Keratinocyte (primary cell): ENCODE data around the gene NDUFS2. TPM values are rescaled to one million over a fixed set of nuclear protein-coding genes. Genes with fewer than 3 reads are reported as not detected.

ENCODE experiments used
- DNase-seq: peaks from one replicate; pipeline ENCODE4 v3.0.0-alpha.2; 2011; ENCODE audit warnings: low read depth, missing footprints, low spot score
- FAIRE-seq: peaks from 2 replicates; lab custom pipeline; 2011; peaks lifted over from hg19 to GRCh38; lab: Jason Lieb, UNC
- H2AFZ ChIP-seq: 2 replicates; pipeline ENCODE4 v1.6.0; 2012; ENCODE audit warnings: low read length, control low read depth, inconsistent platforms; ENCODE audit not compliant: control insufficient read depth
- H3K27ac ChIP-seq: 2 replicates; pipeline ENCODE4 v1.5.1; 2011; ENCODE audit warnings: low read length; ENCODE audit not compliant: control insufficient read depth, insufficient read depth
- H3K27me3 ChIP-seq: 3 replicates; pipeline ENCODE4 v1.6.0; 2011; ENCODE audit warnings: low read length; ENCODE audit not compliant: control insufficient read depth, insufficient read depth; ENCODE audit errors: extremely low read depth
- H3K36me3 ChIP-seq, 2 experiments: 2 replicates in 1 of 2; 3 replicates in 1 of 2; pipeline ENCODE4 v1.5.1; 2011; ENCODE audit warnings: low read length in 2 of 2, mild to moderate bottlenecking in 1 of 2; ENCODE audit not compliant: control insufficient read depth in 2 of 2, insufficient read depth in 2 of 2; ENCODE audit errors: extremely low read depth in 1 of 2
- H3K4me1 ChIP-seq: 3 replicates; pipeline ENCODE4 v1.5.1; 2011; ENCODE audit warnings: low read length; ENCODE audit not compliant: control insufficient read depth, insufficient read depth; ENCODE audit errors: extremely low read depth
- H3K4me2 ChIP-seq: 3 replicates; pipeline ENCODE4 v1.6.0; 2011; ENCODE audit warnings: low read depth, low read length; ENCODE audit not compliant: control insufficient read depth, insufficient read depth; ENCODE audit errors: extremely low read depth
- H3K4me3 ChIP-seq, 3 experiments: fragments of 200-600 bp in 1 of 3; sonication (generic) in 1 of 3; 2 replicates in 2 of 3; 3 replicates in 1 of 3; pipeline ENCODE4 v1.5.1; 2011 to 2016; ENCODE audit warnings: low read length in 3 of 3, mild to moderate bottlenecking in 3 of 3, control low read depth in 2 of 3, inconsistent platforms in 1 of 3, low read depth in 1 of 3, mixed read lengths in 1 of 3, mixed run types in 1 of 3, moderate library complexity in 1 of 3; ENCODE audit not compliant: control insufficient read depth in 2 of 3, insufficient read depth in 2 of 3; ENCODE audit errors: extremely low read depth in 1 of 3
- H3K79me2 ChIP-seq: 2 replicates; pipeline ENCODE4 v1.6.0; 2012; ENCODE audit warnings: low read length; ENCODE audit not compliant: control insufficient read depth, insufficient read depth
- H3K9ac ChIP-seq: 3 replicates; pipeline ENCODE4 v1.6.0; 2011; ENCODE audit warnings: low read length; ENCODE audit not compliant: control insufficient read depth, insufficient read depth; ENCODE audit errors: extremely low read depth
- H3K9me1 ChIP-seq: 3 replicates; pipeline ENCODE4 v1.6.0; 2011; ENCODE audit warnings: low read length; ENCODE audit not compliant: control insufficient read depth, insufficient read depth; ENCODE audit errors: extremely low read depth
- H3K9me3 ChIP-seq: 2 replicates; pipeline ENCODE4 v1.5.1; 2012; ENCODE audit warnings: low read depth, low read length; ENCODE audit not compliant: control insufficient read depth
- H4K20me1 ChIP-seq: 3 replicates; pipeline ENCODE4 v1.6.0; 2011; ENCODE audit warnings: low read length; ENCODE audit not compliant: control insufficient read depth, insufficient read depth; ENCODE audit errors: extremely low read depth
- CTCF ChIP-seq, 3 experiments: IDR thresholded peaks in 1 of 3; conservative IDR thresholded peaks in 1 of 3; optimal IDR thresholded peaks in 1 of 3; 2 replicates in 2 of 3; 3 replicates in 1 of 3; pipeline versions ENCODE3 to v1.5.1; 2011; ENCODE audit warnings: low read length in 3 of 3, mild to moderate bottlenecking in 3 of 3, moderate library complexity in 2 of 3, control low read depth in 1 of 3, inconsistent platforms in 1 of 3; ENCODE audit not compliant: insufficient read depth in 2 of 3; ENCODE audit errors: extremely low read depth in 1 of 3
- EZH2 ChIP-seq: IDR thresholded peaks from one replicate; pipeline ENCODE4 v1.6.1; 2012; ENCODE audit warnings: inconsistent platforms, mild to moderate bottlenecking, low read length, moderate library complexity
- dilution Hi-C: fragments of 300-500 bp; cut with MboI; formaldehyde crosslinking; loops from one replicate; pipeline ENCODE4 v1.7.0; 2020; ENCODE audit warnings: low sequenced_read_pairs; ENCODE audit not compliant: extremely low pct_ligation_motif_present
- polyA plus RNA-seq, 5 experiments: library from polyadenylated mRNA; depleted of rRNA in 3 of 5; stranded (reverse) in 3 of 5; stranded (forward) in 1 of 5; unstranded in 1 of 5; fragments of >200 nt; gene quantifications; 1 replicate in 1 of 5; 2 replicates in 3 of 5; 3 replicates in 1 of 5; pipeline versions ENCODE4 v1.2.1 to v1.2.3, GENCODE V29; 2011 to 2012; ENCODE audit warnings: missing spikeins in 2 of 5, low read depth in 1 of 5, low replicate concordance in 1 of 5

Gene NDUFS2
- polyA plus RNA-seq, 1 donor (not counting 4 experiments of a cell fraction or from before 2014, with no cell fraction given) = 136 TPM

GRCh38 chr1:161218301-161219077, 16.3 kb downstream of the NDUFS2 start:
- Histone ChIP-seq H3K4me1 (no peaks in the 10 kb centered on the region), H3K4me2 (no peak overlapping the region), H3K9ac (no peak overlapping the region), H3K9me1 (no peaks in the 10 kb centered on the region), H3K27ac (no peak overlapping the region), H3K27me3 (no peaks in the 10 kb centered on the region), H4K20me1 (no peaks in the 10 kb centered on the region), H2AFZ (no peak overlapping the region), H3K36me3 (peaks cover 0 to 11% of the 10 kb centered on the region in 2 experiments), H3K79me2 (no peaks in the 10 kb centered on the region), H3K4me3 (no peak overlapping the region), H3K9me3 (no peaks in the 10 kb centered on the region)
- FAIRE-seq (no peak), DNase-seq (no peak)
- no peak for TF ChIP-seq CTCF (optimal IDR thresholded peaks at IDR 0.05 in 1 of 3, IDR thresholded peaks at IDR 0.05 in 1 of 3, conservative IDR thresholded peaks at IDR 0.05 in 1 of 3; ENCODE audit: extremely low read depth in 1 of 3, insufficient read depth in 2 of 3, low read length in 3 of 3)
- TF ChIP-seq EZH2 = no peak
- dilution Hi-C loops = no loop called here

- Histone ChIP-seq H3K27me3 (no peaks in the 10 kb centered on the region), H3K36me3 (peaks cover 0 to 4% of the 10 kb centered on the region in 2 experiments), H3K27ac (no peak overlapping the region), H2AFZ (no peak overlapping the region), H3K4me1 (no peaks in the 10 kb centered on the region), H4K20me1 (no peaks in the 10 kb centered on the region), H3K9ac (no peak overlapping the region), H3K79me2 (no peaks in the 10 kb centered on the region), H3K4me3 (no peak overlapping the region), H3K9me3 (no peaks in the 10 kb centered on the region), H3K4me2 (no peak overlapping the region), H3K9me1 (no peaks in the 10 kb centered on the region)
- TF ChIP-seq CTCF (optimal IDR thresholded peaks at IDR 0.05 in 1 of 3, IDR thresholded peaks at IDR 0.05 in 1 of 3, conservative IDR thresholded peaks at IDR 0.05 in 1 of 3; ENCODE audit: extremely low read depth in 1 of 3, insufficient read depth in 2 of 3, low read length in 3 of 3) (no peak), EZH2 (no peak)
- FAIRE-seq (no peak), DNase-seq (no peak)
- dilution Hi-C loops = no loop called here
Measured at GRCh38 chr1:161219078-161219892, 17.1 kb downstream of the NDUFS2 start.
